OCI-LY3 (cell line): ENCODE data around the gene INTS1.

Source experiments
- H2AFZ ChIP-seq: fragments of 200-600, 300-600 bp; shearing (Covaris generic); 2 replicates; pipeline ENCODE4 v1.6.0; 2014; ENCODE audit warnings: antibody characterized with exemption, low read depth, low read length
- H3K27ac ChIP-seq: fragments of 200-600, 300-600 bp; sonication (generic); 2 replicates; pipeline ENCODE4 v1.5.1; 2014; ENCODE audit warnings: mild to moderate bottlenecking, low read length, moderate library complexity, mixed read lengths
- H3K27me3 ChIP-seq: fragments of 200-600, 300-600 bp; sonication (generic); 2 replicates; pipeline ENCODE4 v1.6.1; 2014; ENCODE audit warnings: low read depth, low read length, mixed read lengths
- H3K36me3 ChIP-seq: fragments of 200-600, 300-600 bp; sonication (generic); replicated peaks from 2 replicates; pipeline ENCODE3; 2014; ENCODE audit warnings: low read depth, low read length, mixed read lengths
- H3K4me1 ChIP-seq: fragments of 300-600, 200-600 bp; sonication (generic); 2 replicates; pipeline ENCODE4 v1.6.1; 2014; ENCODE audit warnings: low read length, mixed read lengths
- H3K4me2 ChIP-seq: fragments of 200-600, 300-600 bp; sonication (generic); 2 replicates; pipeline ENCODE4 v1.6.1; 2014; ENCODE audit warnings: low read length, mixed read lengths
- H3K4me3 ChIP-seq: fragments of 300-600, 200-600 bp; sonication (generic); 2 replicates; pipeline ENCODE4 v1.5.1; 2014; ENCODE audit warnings: antibody characterized with exemption, mild to moderate bottlenecking, low read length, moderate library complexity
- H3K79me2 ChIP-seq: fragments of 300-600, 200-600 bp; shearing (Covaris generic); 2 replicates; pipeline ENCODE4 v1.6.1; 2014; ENCODE audit warnings: mild to moderate bottlenecking, low read length, mixed read lengths
- H3K9ac ChIP-seq: fragments of 300-600, 200-600 bp; shearing (Covaris generic); 2 replicates; pipeline ENCODE4 v1.6.0; 2014; ENCODE audit warnings: mild to moderate bottlenecking, low read length, moderate library complexity
- H3K9me3 ChIP-seq: fragments of 200-600, 300-600 bp; shearing (Covaris generic); 2 replicates; pipeline ENCODE4 v1.6.1; 2014; ENCODE audit warnings: low read length, mixed read lengths; ENCODE audit not compliant: insufficient read depth
- H4K20me1 ChIP-seq: fragments of 200-600, 300-600 bp; sonication (generic); 2 replicates; pipeline ENCODE4 v1.6.1; 2016; ENCODE audit warnings: low read length, mixed read lengths; ENCODE audit not compliant: insufficient read depth
- EZH2phosphoT487 ChIP-seq: fragments of 200-600 bp; shearing (Covaris generic); IDR thresholded peaks from 2 replicates; pipeline ENCODE4 v1.6.1; 2018; ENCODE audit warnings: antibody characterized with exemption, mixed run types, low read depth
- TF ChIP-seq, protein P1 (sequence below): fragments of 200-600, 300-600 bp; sonication (generic); IDR thresholded peaks from 2 replicates; pipeline ENCODE4 v1.5.1; 2014; ENCODE audit warnings: antibody characterized with exemption, low read length, low read depth

INTS1 gene

DNA sequence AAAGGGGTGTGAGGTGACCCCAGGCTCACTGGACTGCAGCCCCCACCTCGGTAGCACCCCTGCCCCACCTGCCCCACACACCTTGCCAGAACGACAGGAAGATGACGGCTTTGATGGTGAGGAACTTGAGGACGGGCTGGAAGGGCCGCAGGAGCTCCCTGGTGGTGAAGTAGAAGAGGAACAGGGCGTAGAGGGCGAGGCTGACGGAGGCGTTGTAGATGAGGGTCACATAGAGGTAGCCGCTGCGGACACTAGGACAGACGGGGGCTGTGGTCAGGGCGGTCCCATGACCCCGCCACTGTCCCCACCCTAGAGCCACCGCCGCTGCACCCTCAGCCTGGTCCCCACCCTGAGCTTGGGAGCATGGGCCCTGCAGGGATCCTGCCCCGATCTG lies 44.2 kb upstream of the INTS1 start:
- Histone ChIP-seq H3K27me3 (no peaks in the 10 kb centered on the region), H3K36me3 (no peaks in the 10 kb centered on the region), H3K4me3 (no peak overlapping the region), H3K9ac (no peak overlapping the region), H2AFZ (no peak overlapping the region), H4K20me1 (no peaks in the 10 kb centered on the region), H3K4me1 (no peaks in the 10 kb centered on the region), H3K4me2 (no peak overlapping the region), H3K27ac (no peak overlapping the region), H3K9me3 (no peaks in the 10 kb centered on the region), H3K79me2 (no peaks in the 10 kb centered on the region)
- TF ChIP-seq, protein P1, sequence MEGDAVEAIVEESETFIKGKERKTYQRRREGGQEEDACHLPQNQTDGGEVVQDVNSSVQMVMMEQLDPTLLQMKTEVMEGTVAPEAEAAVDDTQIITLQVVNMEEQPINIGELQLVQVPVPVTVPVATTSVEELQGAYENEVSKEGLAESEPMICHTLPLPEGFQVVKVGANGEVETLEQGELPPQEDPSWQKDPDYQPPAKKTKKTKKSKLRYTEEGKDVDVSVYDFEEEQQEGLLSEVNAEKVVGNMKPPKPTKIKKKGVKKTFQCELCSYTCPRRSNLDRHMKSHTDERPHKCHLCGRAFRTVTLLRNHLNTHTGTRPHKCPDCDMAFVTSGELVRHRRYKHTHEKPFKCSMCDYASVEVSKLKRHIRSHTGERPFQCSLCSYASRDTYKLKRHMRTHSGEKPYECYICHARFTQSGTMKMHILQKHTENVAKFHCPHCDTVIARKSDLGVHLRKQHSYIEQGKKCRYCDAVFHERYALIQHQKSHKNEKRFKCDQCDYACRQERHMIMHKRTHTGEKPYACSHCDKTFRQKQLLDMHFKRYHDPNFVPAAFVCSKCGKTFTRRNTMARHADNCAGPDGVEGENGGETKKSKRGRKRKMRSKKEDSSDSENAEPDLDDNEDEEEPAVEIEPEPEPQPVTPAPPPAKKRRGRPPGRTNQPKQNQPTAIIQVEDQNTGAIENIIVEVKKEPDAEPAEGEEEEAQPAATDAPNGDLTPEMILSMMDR, result no peak

DNA sequence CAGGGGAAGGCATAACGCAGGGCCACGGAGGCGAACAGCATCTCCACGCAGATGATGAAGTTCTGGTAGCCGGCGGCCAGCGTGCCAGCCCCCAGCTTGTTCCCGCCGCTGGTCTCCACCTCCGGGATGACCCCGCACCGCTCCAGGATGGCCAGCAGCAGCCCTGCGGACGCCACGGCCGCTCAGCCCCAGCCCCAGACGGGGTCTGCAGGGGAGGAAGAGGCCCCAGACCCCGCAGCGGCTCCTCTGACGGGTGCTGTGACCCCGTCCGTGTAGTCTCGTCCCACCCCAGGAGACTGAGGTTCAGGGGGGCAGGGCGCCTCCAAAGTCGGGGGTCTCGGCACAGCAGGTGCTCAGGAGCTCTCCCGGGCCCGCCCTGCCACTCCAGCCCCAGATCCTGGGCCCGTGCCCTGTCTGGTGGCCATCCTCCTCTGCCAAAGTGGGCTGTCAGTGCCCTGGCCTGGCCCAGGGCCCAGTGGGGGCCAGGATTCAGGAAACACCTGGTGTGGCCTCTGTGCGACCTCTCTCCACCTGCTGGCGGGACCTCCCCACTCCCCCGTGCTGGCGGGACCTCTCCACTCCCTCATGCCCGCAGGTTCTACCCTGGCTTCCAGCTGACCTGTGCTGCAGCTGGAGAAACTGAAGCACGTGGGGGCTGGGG lies 43.7 kb upstream of the INTS1 start:
- Histone ChIP-seq H2AFZ (no peak overlapping the region), H3K36me3 (no peaks in the 10 kb centered on the region), H3K27me3 (no peaks in the 10 kb centered on the region), H3K4me1 (no peaks in the 10 kb centered on the region), H3K79me2 (no peaks in the 10 kb centered on the region), H3K27ac (no peak overlapping the region), H3K4me2 (no peak overlapping the region), H3K9me3 (no peaks in the 10 kb centered on the region), H3K9ac (no peak overlapping the region), H3K4me3 (no peak overlapping the region), H4K20me1 (no peaks in the 10 kb centered on the region)
- TF ChIP-seq, protein P1, result no peak
- TF ChIP-seq EZH2phosphoT487, result no peak

DNA sequence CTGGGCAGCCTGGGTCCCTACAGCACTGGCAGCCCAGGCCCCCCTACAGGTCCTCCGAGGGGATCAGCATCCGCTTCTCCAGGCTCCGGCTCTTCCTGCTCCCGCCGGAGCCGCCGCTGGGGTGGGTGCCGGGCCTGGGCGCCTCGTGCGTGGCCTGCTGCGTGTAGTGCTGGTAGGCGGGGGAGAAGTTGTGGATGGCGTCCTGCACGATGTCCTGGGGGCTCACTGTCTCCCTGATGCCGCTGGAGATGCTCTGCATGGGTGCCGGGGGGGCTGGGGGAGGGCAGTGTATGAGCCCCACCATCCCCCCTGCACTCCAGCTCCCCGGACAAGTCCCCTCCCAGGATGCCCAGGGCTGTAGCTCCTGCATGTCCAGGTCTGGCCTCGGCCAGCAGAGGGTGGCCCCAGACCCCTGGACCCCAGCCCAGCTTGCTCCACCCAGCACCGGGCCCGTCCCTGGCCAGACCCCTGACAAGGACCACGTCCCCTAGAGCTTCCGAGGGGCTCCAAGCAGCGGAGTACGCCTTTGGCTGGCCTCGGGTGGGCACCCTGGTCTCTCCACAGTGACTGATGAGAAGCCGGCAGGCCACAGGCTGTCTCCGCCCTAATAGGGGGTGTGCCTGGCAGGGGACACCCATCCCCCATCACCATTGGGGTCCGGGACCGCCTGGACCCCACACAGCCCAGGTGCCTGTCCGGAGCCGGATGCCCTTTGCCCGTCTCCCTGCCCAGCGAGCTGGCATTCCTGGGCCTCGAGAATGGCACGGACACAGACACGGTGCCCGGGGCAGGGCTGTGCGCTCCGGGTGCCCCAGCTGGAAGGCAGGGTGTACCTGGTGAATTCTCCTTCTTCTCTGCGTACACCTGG lies 43.0 kb upstream of the INTS1 start:
- H3K4me1 ChIP-seq, result no peaks in the 10 kb centered on the region
- H3K27ac ChIP-seq, result no peak overlapping the region
- no peak overlapping the region for H3K4me2 ChIP-seq
- no peak for TF ChIP-seq EZH2phosphoT487
- TF ChIP-seq, protein P1, result no peak
- H3K4me3 ChIP-seq, result no peak overlapping the region
- H3K9ac ChIP-seq, result no peak overlapping the region
- no peaks in the 10 kb centered on the region for H3K36me3 ChIP-seq
- H3K27me3 ChIP-seq, result no peaks in the 10 kb centered on the region
- no peaks in the 10 kb centered on the region for H3K79me2 ChIP-seq
- no peaks in the 10 kb centered on the region for H3K9me3 ChIP-seq
- no peaks in the 10 kb centered on the region for H4K20me1 ChIP-seq
- no peak overlapping the region for H2AFZ ChIP-seq

DNA sequence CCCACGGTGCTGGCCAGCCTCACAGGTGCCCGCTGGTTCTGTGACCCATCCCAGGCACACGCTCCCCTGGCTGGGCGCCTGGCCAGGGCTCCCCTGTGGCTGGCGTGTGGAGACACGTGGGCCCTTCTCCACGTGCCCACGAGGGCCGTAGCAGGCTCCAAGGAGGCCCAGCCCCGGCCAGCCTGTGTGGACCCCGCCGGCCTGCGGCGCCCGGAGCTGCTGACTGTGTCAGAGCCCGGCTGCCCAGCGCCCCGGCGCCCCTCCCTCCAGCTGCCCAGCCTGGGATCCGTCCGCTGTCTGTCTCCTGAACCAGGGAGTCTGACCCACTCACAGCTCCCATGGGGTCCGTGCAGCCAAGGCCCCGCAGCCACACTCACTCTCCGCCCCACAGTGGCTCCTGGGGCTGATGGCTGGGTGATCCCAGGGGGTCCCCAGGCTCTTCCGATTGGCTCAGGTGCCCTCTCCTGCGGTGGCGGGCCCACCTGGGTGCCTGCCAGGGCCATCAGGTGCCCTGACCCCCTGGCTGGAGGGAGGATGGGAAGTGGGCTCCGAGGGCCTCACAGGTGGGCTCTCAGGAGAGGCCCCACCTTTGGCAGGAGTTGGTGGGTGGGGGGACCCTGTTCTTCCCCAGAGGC lies 42.2 kb upstream of the INTS1 start:
- Histone ChIP-seq H3K4me3 (no peak overlapping the region), H3K9ac (no peak overlapping the region), H3K4me2 (no peak overlapping the region), H3K9me3 (no peaks in the 10 kb centered on the region), H3K4me1 (no peaks in the 10 kb centered on the region), H3K27me3 (no peaks in the 10 kb centered on the region), H3K79me2 (no peaks in the 10 kb centered on the region), H2AFZ (no peak overlapping the region), H3K36me3 (no peaks in the 10 kb centered on the region), H3K27ac (no peak overlapping the region), H4K20me1 (no peaks in the 10 kb centered on the region)
- TF ChIP-seq, protein P1, result no peak
- TF ChIP-seq EZH2phosphoT487, result no peak
